AG09309 (cell line): ENCODE results near the gene PRRG1.
A peak's percentile ranks its signal among the peaks of the same experiment; 100 is the strongest.
"Not testable (repeated sequence)": the region's sequence is repeated elsewhere in the genome, so short reads cannot be mapped to it uniquely, and the experiment has no call there.

Experiments
- DNase-seq: peaks from one replicate; pipeline ENCODE4 v3.0.0-alpha.2; 2010; ENCODE audit warnings: low read depth
- H3K4me3 ChIP-seq: 2 replicates; pipeline ENCODE4 v1.5.1; 2011; ENCODE audit warnings: mild to moderate bottlenecking, low read depth, low read length, moderate library complexity; ENCODE audit not compliant: control insufficient read depth
- CTCF ChIP-seq: IDR thresholded peaks from 2 replicates; pipeline ENCODE4 v1.5.1; 2011; ENCODE audit warnings: mild to moderate bottlenecking, low read depth, low read length, inconsistent platforms; ENCODE audit not compliant: insufficient read depth, control insufficient read depth; ENCODE audit errors: missing control alignments

PRRG1 gene

GRCh38 chrX:37349221-37350033 lies at the start of gene PRRG1:
TSS of gene PRRG1 (plus strand) at chrX:37349364. CDS start at chrX:37406250, 56,886 bp downstream.
- peak; percentile 34 for DNase-seq
- peak within 1 kb of the TSS; percentile 73 for H3K4me3 ChIP-seq

GRCh38 chrX:37302569-37302968 lies 46.6 kb upstream of the PRRG1 start:
- no peak for DNase-seq
- H3K4me3 ChIP-seq: no peak overlapping the region
- peak; percentile 37 for TF ChIP-seq CTCF

More at GRCh38 chrX:37349221-37350033, at the start of gene PRRG1:
- TF ChIP-seq CTCF: no peak

GRCh38 chrX:37305238-37305637 lies 43.9 kb upstream of the PRRG1 start:
- DNase-seq: not testable (repeated sequence)

GRCh38 chrX:37314531-37314930 lies 34.6 kb upstream of the PRRG1 start:
- peak; percentile 42 for DNase-seq

More at GRCh38 chrX:37305238-37305637, 43.9 kb upstream of the PRRG1 start:
- H3K4me3 ChIP-seq: not testable (repeated sequence)

GRCh38 chrX:37315511-37316248 lies 33.5 kb upstream of the PRRG1 start:
- DNase-seq: no peak
- H3K4me3 ChIP-seq: no peak overlapping the region
- TF ChIP-seq CTCF: no peak

More at GRCh38 chrX:37314531-37314930, 34.6 kb upstream of the PRRG1 start:
- no peak for TF ChIP-seq CTCF
- H3K4me3 ChIP-seq: no peak overlapping the region

- no peak for DNase-seq
- H3K4me3 ChIP-seq: no peak overlapping the region
- TF ChIP-seq CTCF: no peak
Measured at GRCh38 chrX:37320541-37321203, 28.5 kb upstream of the PRRG1 start.
